B cell (primary cell): Measurements from ENCODE around the gene KCNK4.

Experiments
- EZH2 ChIP-seq: IDR thresholded peaks from 2 replicates; pipeline ENCODE4 v1.6.1; 2012; ENCODE audit warnings: borderline replicate concordance, low read depth, mild to moderate bottlenecking, moderate library complexity, low read length; ENCODE audit not compliant: insufficient read depth, poor library complexity, severe bottlenecking
- TF ChIP-seq, protein P1 (sequence below): fragments of 200-600 bp; IDR thresholded peaks from one replicate; pipeline ENCODE4 v1.8.0; 2022; ENCODE audit warnings: antibody characterized with exemption, mild to moderate bottlenecking

DNA sequence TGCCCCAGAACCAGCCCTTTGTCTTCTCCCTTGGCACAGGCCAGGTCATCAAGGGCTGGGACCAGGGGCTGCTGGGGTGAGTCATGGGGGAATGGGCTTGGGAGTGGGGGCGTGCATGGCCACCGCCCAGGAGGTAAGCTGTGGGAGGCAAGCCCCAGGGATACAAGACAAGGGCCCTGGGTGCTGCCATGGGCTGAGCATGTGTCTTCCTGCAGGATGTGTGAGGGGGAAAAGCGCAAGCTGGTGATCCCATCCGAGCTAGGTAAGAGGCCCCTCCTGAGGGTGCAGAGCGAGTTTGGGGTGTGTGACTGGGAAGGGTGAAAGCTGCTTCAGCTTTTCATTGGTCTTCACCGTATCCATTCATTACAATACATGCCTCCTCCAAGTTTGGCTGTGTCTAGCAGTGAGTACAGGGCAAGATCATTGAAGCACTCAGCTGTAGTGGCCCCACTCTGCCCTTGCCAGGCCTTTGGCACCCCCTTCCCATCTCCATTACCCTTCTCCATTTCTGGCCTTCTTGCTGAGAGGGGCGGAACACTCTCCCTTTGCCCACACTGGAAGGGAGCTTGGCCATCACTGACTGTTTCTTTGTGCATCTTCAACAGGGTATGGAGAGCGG lies 47.8 kb upstream of the KCNK4 start:
- no peak for TF ChIP-seq EZH2
- TF ChIP-seq, protein P1, sequence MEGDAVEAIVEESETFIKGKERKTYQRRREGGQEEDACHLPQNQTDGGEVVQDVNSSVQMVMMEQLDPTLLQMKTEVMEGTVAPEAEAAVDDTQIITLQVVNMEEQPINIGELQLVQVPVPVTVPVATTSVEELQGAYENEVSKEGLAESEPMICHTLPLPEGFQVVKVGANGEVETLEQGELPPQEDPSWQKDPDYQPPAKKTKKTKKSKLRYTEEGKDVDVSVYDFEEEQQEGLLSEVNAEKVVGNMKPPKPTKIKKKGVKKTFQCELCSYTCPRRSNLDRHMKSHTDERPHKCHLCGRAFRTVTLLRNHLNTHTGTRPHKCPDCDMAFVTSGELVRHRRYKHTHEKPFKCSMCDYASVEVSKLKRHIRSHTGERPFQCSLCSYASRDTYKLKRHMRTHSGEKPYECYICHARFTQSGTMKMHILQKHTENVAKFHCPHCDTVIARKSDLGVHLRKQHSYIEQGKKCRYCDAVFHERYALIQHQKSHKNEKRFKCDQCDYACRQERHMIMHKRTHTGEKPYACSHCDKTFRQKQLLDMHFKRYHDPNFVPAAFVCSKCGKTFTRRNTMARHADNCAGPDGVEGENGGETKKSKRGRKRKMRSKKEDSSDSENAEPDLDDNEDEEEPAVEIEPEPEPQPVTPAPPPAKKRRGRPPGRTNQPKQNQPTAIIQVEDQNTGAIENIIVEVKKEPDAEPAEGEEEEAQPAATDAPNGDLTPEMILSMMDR: no peak
